M059J (cell line): Measurements from ENCODE around the gene OR10AD1. TPM values are rescaled to one million over a fixed set of nuclear protein-coding genes. Genes with fewer than 3 reads are reported as not detected.
"Not testable (repeated sequence)": the region's sequence is repeated elsewhere in the genome, so short reads cannot be mapped to it uniquely, and the experiment has no call there.

ENCODE experiments used
- DNase-seq: peaks from one replicate; pipeline ENCODE4 v3.0.0-alpha.2; 2012; ENCODE audit warnings: low read depth
- total RNA-seq: library from RNA; depleted of rRNA; stranded (reverse); fragments of >200 nt; shearing (Covaris generic); gene quantifications from 2 replicates; pipeline ENCODE4 v1.2.3, GENCODE V29; 2014; rRNA removed

OR10AD1 gene, protein sequence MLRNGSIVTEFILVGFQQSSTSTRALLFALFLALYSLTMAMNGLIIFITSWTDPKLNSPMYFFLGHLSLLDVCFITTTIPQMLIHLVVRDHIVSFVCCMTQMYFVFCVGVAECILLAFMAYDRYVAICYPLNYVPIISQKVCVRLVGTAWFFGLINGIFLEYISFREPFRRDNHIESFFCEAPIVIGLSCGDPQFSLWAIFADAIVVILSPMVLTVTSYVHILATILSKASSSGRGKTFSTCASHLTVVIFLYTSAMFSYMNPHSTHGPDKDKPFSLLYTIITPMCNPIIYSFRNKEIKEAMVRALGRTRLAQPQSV
- not detected in 2 replicates for total RNA-seq

DNA sequence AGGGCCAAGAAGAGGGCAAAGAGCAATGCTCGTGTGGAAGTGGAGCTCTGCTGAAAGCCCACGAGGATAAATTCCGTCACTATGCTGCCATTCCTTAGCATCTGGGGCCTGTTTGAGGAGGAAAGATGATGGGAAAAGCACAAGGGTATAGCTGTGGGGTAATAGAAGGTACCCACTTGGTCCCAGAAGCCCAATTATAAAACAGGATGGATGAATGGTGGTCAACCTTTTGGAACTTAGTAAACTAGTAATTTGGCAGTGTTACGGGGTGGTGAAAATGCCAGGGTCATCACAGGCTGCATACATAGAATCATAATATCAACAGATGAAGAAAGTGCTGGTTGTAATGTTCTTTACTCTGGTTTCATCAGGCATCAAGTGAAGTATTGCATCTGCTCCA is at the start of gene OR10AD1:
Gene OR10AD1 (minus strand): TSS at position 101 of the 400 bp plus-strand sequence. CDS start 0 bp downstream, at position 101.
- no peak for DNase-seq

DNA sequence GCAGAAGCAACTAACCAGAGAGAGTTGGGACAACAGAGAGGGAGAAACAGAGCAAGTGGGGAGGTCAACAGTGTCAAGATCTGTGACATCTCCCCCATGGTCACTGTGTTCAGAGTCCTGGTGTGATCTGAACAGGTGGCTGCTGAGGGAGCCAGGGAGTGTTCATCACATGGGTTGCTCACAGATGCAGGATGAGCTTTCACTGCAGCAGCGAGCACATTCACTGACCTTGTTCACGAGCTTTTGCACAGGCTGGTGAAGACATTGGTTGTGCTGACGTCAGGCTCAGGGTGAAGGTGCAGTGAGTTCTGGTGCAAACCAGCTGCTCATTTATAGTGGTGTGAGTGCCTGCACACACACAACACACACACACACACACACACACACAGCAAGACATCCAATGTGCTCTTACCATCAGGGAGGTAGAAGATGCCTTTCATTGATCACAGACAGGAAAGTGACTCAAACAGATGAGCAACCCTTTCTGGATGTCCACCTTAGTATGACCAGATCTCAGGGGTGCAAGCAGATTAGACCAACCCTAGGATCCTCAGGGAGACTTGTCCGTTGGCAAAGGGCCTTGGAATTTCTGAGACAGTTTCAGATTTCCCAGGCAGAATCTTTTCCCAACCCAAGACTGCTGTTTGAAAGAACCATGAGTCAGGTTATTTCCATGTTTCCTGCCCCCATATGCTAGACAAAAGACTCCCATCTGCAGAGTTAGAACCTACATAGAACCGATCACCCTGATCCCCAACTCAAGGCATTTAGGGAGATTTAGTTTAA is 44.3 kb upstream of the OR10AD1 start:
- no peak for DNase-seq

DNA sequence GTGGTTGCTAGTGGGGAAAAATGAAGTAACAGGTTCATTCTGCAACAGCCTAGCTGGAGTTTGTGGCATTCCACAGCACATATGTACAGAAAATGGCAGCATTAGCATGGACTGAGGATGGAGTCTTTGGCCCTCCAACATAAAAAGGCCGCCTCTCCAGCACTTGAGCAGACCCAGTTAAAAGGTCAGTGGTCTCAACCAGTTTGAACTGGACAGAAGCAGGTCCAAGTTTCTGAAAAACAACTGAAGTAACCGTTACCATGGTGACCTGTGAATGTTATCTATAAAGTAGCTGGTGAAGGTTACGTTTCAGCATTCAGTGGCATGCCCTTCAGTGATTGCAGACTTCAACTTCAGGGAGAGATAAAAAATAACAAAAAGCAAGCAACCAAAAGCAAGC is 34.1 kb upstream of the OR10AD1 start:
- no peak for DNase-seq

DNA sequence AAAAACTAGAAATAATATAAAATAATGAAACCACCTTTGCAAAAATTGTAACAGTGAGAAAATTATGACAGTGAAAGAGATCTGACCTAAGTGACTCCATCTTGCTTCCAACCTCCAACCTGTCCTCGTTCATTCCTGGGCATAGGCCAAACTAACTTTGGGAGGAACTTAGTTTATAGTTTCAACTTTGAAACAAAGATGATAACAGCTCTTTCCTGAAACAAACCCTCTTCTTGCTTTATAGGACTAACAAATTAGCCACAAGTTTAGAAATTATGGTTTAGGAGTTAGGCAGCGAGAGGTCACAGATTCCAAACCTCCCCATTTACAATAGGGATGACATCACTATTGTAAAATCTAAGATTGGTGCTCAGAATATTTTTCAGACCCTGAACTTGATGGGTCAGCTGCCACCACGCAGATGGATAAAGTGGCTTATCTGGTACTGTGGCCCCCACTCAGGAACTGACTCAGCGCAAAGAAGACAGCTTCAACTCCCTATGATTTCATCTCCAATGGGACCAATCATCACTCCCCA is 32.8 kb upstream of the OR10AD1 start:
- no peak for DNase-seq

DNA sequence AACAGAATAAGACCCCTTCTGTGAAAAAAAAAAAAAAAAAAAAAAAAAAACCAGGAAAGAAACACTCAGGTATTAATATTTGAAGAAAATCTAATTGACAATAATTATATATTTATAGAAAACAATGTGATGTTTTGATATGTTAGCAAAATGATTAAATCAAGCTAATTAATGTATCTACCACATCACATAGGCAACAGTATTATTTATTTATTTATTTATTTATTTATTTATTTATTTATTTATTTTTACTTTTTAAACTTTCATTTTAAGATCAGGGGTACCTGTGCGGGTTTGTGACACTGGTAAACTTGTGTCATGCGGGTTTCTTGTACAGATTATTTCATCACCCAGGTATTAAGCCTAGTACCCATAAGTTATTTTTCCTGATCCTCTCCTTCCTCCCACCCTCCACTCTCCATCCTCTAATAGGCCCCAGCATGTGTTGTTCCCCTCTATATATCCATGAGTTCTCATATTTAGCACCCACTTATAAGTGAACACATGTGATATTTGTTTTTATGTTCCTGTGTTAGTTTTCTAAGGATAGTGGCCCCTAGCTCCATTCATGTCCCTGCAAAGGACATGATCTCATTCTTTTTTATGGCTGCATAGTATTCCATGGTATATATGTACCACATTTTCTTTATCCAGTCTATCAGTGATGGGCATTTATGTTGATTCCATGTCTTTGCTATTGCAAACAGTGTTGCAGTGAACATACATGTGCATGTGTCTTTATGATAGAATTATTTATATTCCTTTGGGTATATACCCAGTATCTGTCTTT is 28.3 kb upstream of the OR10AD1 start:
- DNase-seq = not testable (repeated sequence)

DNA sequence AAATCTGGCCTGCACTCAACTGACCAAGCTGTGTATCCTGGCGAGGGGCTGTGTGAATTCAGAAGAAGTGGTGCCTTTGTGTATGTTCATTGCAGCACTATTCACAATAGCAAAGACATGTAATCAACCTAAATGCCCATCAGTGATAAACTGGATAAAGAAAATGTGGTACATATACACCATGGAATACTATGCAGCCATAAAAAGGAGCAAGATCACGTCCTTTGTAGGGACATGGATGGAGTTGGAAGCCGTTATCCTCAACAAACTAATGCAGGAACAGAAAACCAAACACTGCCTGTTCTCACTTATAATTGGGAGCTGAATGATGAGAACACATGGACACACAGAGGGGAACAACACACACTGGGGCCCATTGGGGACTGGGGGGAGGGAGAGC is 21.4 kb upstream of the OR10AD1 start:
- DNase-seq = not testable (repeated sequence)

DNA sequence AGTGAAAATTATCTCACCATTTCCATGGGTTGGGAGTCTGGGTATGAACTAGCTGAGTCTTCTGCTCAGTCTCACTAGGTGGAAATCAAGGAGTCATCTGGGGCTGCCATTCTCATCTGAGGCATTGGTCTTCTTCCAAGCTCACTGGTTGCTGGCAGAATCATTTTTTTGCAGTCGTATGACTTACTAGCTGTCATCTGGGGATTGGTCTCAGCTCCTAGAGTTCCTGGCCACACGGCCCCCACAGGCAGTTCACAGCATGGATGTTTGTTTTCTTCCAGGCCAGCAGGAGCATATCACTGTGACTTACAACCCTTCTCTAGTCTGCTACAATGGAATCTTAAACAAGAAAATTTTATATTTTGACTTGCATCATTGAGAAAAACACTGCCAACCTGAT is 18.6 kb upstream of the OR10AD1 start:
- no peak for DNase-seq

DNA sequence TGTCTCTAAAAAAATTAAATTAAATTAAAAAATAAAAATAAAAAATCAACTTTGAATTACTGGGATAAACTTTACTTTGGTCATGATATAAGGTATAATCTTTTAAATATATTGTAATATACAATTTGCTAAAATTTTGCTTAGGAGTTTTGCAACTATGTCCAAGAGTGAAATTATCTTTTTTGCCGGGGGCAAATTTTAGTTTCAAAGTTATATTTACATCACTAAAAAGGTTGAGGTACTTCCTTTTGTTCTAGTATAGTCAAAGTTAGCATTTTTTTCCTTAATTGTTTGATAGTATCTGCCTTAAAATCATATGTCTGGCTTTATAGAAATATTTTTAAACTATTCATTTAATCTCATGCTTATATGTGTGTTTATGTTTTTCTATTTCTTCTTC is 17.6 kb upstream of the OR10AD1 start:
- no peak for DNase-seq

DNA sequence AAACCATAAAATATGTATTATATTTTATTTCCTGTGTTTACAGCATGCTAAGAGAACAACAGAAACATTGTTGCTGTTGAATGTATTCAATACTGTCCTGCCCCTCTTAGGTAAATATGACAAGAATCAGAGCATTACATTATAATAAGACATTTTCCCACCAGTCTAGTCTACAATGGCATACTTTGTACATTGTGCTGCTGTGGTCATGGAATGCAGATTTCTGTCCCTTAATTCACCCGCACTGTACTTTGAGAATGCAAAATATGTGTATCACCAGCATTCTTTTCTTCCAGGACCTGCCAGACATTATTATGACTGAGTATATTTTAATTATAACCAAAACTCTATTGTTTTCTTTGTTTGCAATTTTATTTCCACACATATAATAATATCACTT is 16.5 kb upstream of the OR10AD1 start:
- no peak for DNase-seq

DNA sequence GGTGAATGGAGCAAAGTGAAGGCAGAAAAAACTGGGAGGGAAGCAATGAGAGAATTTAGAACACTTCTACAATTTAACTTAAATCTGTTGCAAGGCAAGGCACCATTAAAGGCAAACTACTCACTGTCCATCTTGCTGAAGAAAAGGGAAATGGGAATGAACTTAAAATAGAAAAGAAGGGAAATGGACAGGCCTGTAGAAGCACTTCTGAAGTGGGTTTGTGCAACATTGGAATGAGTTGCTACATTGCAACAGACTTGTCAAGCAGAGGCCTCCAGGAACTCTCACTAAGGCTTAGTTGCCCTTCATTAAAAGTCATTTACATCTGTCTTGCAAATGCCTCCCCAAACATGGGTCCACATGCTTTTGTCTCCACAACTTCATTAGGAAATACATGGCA is 13.7 kb upstream of the OR10AD1 start:
- no peak for DNase-seq

DNA sequence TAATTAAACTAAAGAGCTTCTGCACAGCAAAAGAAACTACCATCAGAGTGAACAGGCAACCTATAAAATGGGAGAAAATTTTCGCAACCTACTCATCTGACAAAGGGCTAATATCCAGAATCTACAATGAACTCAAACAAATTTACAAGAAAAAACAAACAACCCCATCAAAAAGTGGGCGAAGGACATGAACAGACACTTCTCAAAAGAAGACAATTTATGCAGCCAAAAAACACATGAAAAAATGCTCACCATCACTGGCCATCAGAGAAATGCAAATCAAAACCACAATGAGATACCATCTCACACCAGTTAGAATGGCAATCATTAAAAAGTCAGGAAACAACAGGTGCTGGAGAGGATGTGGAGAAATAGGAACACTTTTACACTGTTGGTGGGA is 6.4 kb upstream of the OR10AD1 start:
- DNase-seq = not testable (repeated sequence)

DNA sequence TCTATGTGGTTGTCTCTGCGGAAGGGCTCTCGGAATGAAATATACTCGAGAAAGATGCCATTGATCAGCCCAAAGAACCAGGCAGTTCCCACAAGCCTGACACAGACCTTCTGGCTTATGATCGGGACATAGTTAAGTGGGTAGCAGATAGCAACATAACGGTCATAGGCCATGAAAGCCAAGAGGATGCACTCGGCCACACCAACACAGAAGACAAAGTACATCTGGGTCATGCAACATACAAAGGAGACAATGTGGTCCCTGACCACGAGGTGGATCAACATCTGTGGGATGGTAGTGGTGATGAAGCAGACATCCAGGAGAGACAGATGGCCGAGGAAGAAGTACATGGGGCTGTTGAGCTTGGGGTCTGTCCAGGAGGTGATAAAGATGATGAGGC is 326 bp downstream of the OR10AD1 start:
- DNase-seq = no peak

DNA sequence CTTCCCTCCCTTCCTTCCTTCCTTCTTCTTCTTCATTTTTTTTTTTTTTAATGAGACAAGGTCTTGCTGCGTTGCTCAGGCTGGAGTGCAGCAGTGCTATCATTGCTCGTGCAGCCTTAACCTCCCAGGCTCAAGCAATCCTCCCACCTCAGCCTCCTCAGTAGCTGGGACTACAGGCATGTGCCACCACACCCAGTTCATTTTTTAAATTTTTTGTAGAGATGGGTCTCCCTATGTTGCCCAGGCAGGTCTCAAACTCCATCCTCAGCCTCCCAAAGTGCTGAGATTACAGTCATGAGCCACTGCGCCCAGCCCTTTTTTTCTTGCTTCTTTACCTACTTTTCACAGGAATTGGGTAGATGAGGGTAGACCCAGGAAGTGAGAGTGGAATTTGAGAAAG is 1.6 kb downstream of the OR10AD1 start:
- DNase-seq = no peak

DNA sequence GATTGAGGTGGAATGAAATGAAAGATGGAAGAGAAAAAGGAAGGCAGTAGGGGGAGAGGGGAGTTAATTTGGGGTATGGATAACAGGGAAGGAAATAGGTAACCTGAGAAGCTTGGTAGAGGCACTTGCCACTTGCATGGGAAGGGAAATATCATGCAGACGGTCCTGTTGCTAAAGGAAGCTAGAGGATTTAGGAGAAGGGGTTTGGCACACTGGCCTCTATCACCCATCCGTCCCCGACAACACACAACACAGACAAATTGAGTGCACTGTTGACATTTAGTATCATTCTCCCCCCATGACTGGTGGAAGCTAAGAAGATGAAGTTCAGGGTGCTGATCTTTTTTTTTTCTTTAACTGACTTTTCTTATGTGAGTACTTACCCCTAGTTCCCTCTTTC is 2.0 kb downstream of the OR10AD1 start:
- no peak for DNase-seq

DNA sequence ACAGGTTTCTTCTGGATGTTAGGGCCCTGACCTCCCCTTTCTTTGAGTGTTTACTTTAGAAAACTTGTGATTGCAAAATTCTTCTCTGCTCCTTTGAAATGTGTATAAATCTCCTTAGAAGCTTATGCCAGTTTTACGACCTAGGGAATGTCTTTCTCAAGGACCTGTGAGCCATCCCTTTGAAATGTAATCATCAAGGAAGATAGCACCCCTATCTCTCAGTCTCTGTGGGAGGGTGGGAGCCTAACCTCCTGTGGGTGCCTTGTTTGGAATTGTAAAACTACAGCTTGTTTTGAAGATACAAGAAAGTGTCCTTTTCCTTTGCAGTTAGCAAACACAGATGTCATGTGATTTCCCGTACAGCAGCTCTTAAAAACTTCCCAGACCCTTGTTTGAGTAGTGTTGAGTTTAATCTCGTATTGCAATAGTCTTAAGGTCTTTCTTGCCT is 3.3 kb downstream of the OR10AD1 start:
- DNase-seq = peak; percentile 15

DNA sequence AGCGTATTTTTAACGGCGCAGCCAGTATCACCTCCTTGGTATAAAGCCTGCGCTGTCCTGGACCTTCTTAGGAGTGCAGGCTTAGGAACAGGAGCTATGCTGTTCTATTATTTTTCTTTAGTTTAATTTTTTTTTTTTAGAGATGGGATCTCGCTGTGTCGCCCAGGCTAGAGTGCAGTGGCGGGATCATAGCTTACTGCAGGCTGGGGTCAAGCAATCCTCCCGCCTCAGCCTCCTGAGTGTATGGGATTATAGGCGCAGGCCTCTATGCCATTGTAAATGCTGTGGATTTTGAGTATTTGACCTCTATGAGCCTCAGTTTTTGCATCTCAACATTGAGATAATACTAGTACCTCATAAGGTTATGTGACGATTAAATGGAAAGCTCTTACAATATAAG is 4.1 kb downstream of the OR10AD1 start:
- no peak for DNase-seq

DNA sequence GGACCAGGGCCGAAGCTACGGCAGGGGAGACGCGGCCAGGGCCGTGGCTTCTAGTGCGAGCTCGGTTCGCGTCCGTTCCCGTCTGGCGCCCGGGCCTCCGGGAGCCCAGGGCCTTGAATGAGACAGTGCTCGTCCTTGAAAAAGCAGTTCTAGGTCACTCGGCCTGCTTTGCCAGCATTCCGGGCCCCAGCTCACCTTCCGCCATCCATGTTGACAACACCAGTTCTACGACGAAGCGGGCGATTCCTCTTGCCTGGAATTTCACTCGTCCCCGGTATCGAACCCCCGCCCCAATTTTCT is 4.5 kb downstream of the OR10AD1 start:
- no peak for DNase-seq

DNA sequence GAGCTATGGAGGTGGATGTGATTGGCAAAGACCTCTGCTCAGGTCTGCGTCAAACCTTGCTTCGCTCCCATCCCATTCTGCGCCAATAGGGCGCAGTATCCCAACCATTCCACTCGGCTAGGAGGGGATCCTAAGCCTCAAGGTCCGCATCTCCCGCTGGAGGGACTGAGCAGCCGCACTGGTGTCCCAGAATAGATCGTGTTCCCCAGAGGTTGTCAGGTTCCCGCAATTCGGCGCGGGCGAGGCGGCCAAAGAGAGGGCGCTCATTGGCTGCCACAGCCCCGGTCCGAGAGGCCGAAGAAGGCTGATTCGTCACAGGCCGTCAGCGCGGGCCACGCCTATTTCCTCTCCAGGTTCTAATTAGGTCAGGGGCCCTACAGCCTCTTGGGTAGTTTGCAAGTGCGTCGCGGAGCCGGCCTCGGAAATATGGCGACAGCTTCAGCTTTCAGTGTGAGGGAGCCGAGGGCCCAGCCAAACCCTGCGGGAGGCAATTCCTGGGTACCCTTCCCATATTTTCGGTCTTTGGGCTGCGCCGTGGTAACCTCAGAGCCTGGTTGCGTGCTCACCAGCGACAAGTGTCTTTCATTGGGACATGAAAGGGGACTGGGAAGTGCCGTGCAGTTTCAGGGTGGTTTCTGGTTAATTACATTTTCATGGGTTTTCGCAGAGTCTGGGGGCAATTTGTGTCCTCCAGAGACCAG is 5.0 kb downstream of the OR10AD1 start:
- DNase-seq = peak; percentile 86

DNA sequence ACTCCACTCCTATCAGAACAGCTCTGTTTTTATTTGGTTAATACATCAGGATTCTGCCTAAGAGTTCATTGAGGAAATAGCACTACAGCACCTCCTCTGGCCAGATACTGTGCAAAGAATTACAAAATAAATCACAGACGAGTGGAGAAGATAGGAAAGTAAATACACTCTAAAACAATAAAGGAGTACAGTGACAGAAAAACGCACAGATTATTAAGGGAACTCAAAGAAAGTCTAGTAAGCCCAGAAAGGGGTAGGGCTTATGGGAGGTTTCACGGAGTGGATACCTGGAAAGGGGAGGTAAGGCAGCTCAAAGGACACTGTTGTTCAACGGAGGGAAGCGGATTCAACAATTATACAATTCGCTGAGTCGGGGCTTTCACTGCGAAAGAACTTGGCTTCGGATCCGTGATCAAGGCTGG is 5.5 kb downstream of the OR10AD1 start:
- peak; percentile 45 for DNase-seq

DNA sequence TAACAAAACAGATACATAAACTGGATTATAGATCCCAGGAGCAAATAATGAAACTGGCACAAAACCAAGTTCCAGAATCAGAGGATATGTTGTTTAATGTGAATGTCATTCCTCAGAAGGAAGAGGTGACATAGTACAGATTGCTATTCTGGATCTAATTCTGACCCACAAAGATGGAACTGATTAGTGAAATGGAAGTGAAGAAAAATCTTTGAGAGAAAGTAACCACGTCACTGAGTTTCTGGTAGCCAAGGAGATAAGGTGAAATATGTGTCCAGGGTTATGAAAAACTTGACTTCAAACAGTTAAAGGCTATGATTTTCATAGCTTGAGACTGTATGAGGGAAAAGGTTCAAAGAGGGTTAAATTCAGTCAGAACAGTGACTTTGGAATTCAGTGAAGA is 8.3 kb downstream of the OR10AD1 start:
- DNase-seq = no peak

DNA sequence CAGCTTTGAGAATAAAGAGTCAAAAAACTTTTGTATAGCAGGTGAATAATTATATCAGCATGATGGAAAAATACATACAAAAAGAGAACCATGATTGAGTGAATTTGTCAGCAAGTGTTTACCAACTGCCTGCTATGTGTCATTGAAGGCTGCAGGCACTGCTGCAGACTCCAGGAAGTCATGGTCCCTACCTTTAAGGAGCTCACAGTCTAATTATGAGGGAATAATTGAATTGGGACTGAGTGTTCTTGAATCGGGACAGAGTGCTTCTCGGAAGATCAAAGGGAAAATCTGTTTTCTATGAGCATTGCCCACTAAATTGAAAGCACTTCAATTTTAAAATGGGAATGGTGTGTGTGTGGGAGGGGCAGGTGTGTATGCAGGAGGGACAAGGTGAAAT is 9.5 kb downstream of the OR10AD1 start:
- no peak for DNase-seq

DNA sequence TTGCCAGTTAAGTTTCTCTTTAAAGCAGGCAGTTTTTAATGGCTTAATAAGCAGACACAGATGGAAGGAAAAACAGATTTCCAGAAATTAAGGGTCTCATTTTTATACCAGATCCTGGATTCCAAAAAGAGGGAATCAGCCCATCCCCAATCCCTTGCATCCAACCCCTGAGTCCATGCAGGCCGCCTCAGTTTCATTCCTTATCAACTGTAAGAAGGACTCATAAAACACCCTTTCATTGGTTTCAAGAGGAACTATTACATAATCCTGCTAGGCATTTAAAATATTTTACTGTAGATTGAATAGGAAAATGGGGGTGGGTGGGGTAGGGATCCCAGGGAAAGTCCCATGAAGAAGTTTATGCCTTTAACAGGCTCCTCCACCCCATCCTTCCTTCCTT is 10.2 kb downstream of the OR10AD1 start:
- DNase-seq = no peak
